GM19467 (cell line): ENCODE results near the gene SETD2.
"Not testable (repeated sequence)": the region's sequence is repeated elsewhere in the genome, so short reads cannot be mapped to it uniquely, and the experiment has no call there.

ENCODE experiments used
- ATAC-seq: cut with Tn5 transposase; IDR thresholded peaks from one replicate; pipeline ENCODE4 v1.9.1; 2021; ENCODE audit warnings: mild to moderate bottlenecking, moderate library complexity; ENCODE audit not compliant: unreplicated experiment

The SETD2 gene

GRCh38 chr3:47108546-47108945 is 55.4 kb downstream of the SETD2 start:
- no peak for ATAC-seq

GRCh38 chr3:47104259-47104658 is 59.7 kb downstream of the SETD2 start:
- no peak for ATAC-seq

GRCh38 chr3:47103619-47104018 is 60.3 kb downstream of the SETD2 start:
- ATAC-seq: no peak

- no peak for ATAC-seq
Observed at GRCh38 chr3:47102081-47102600, 61.8 kb downstream of the SETD2 start.

- no peak for ATAC-seq
Observed at GRCh38 chr3:47098910-47099309, 65.0 kb downstream of the SETD2 start.

- no peak for ATAC-seq
Observed at GRCh38 chr3:47097864-47098263, 66.0 kb downstream of the SETD2 start.

- ATAC-seq: no peak
Observed at GRCh38 chr3:47096959-47097358, 67.0 kb downstream of the SETD2 start.

- ATAC-seq: no peak
Observed at GRCh38 chr3:47092090-47092489, 71.8 kb downstream of the SETD2 start.

GRCh38 chr3:47089630-47090029 is 74.3 kb downstream of the SETD2 start:
- ATAC-seq: no peak

- ATAC-seq: no peak
Observed at GRCh38 chr3:47086071-47086470, 77.8 kb downstream of the SETD2 start.

GRCh38 chr3:47083786-47084185 is 80.1 kb downstream of the SETD2 start:
- ATAC-seq: no peak

- no peak for ATAC-seq
Observed at GRCh38 chr3:47082519-47082918, 81.4 kb downstream of the SETD2 start.

GRCh38 chr3:47079432-47079831 is 84.5 kb downstream of the SETD2 start:
- ATAC-seq: no peak

- no peak for ATAC-seq
Observed at GRCh38 chr3:47073685-47074084, 90.2 kb downstream of the SETD2 start.

- no peak for ATAC-seq
Observed at GRCh38 chr3:47070770-47071169, 93.1 kb downstream of the SETD2 start.

- ATAC-seq: not testable (repeated sequence)
Observed at GRCh38 chr3:47066259-47066658, 97.7 kb downstream of the SETD2 start.

- ATAC-seq: no peak
Observed at GRCh38 chr3:47065681-47066080, 98.2 kb downstream of the SETD2 start.

- no peak for ATAC-seq
Observed at GRCh38 chr3:47065058-47065457, 98.9 kb downstream of the SETD2 start.

GRCh38 chr3:47057212-47057671 is 106.7 kb downstream of the SETD2 start:
- ATAC-seq: no peak

GRCh38 chr3:47056705-47057104 is 107.2 kb downstream of the SETD2 start:
- no peak for ATAC-seq

- ATAC-seq: no peak
Observed at GRCh38 chr3:47054412-47054811, 109.5 kb downstream of the SETD2 start.

- ATAC-seq: no peak
Observed at GRCh38 chr3:47047673-47048072, 116.2 kb downstream of the SETD2 start.

- no peak for ATAC-seq
Observed at GRCh38 chr3:47047069-47047468, 116.8 kb downstream of the SETD2 start.
